Colonic mucosa (tissue), 4 donors: Measurements from ENCODE around the gene NMU. TPM values are rescaled to one million over a fixed set of nuclear protein-coding genes. Genes with fewer than 3 reads are reported as not detected.

Source experiments
- DNase-seq: peaks from one replicate; pipeline ENCODE4 v3.0.0-alpha.2; 2020
- H3K27ac ChIP-seq: fragments of 200-600 bp; one replicate; pipeline ENCODE4 v1.8.0; 2021
- H3K27me3 ChIP-seq: fragments of 200-600 bp; one replicate; pipeline ENCODE4 v1.8.0; 2021
- H3K36me3 ChIP-seq: fragments of 200-600 bp; one replicate; pipeline ENCODE4 v1.8.0; 2021
- H3K4me1 ChIP-seq: fragments of 200-600 bp; one replicate; pipeline ENCODE4 v1.8.0; 2021; ENCODE audit warnings: mild to moderate bottlenecking
- H3K4me3 ChIP-seq: fragments of 200-600 bp; one replicate; pipeline ENCODE4 v1.8.0; 2021
- H3K9ac ChIP-seq, 2 donors: one replicate each; pipeline ENCODE4 v1.7.0; 2013; ENCODE audit warnings: control low read depth in 2 of 2, low read depth in 2 of 2, low read length in 2 of 2
- H3K9me3 ChIP-seq: fragments of 200-600 bp; one replicate; pipeline ENCODE4 v1.8.0; 2021
- intact Hi-C: fragments of 100-400 bp; cut with DNase I; formaldehyde crosslinking; loops from one replicate; pipeline ENCODE4 v1.14.1; 2022
- total RNA-seq, 2 donors: library from RNA; stranded (reverse); fragmentation: NEBNext Ultra II Directional in 1 of 2; extraction: Animal tissue kit (Norgen Biotek cat#: 25700) in 1 of 2; gene quantifications; one replicate each; pipeline ENCODE4 v1.2.1, GENCODE V29; 2021
- TF ChIP-seq, protein P1 (sequence below): fragments of 200-600 bp; IDR thresholded peaks from one replicate; pipeline ENCODE4 v1.8.0; 2022; ENCODE audit warnings: antibody characterized with exemption, mild to moderate bottlenecking
- donor health status: healthy.
- donor health status: DM: no; HTN: no; CAD: no.
- donor health status: DM: no; HTN: no; CAD: no.

Gene NMU
- total RNA-seq, 2 donors from 2014 or later, result 0.66 to 1.9 TPM

DNA sequence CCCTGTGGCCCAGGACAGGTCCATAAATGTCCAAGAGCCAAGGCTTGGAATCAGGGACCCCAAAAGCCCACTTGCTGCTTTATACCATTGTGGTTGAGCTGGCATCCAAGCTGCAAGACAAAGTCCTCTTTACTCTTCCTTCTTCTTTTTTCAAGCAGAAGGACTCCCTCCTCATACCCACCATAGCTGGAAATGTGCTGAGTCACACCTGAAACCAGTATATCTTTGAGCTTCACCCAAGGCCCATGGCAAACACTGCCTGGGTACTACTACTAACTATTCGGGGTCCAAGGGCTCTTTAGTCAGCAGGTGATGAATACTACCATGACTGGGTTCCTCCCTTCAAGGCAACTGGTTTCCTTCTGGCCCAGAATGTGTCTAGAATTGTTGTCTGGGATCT is 37.3 kb upstream of the NMU start:
- no peaks in the 10 kb centered on the region for H3K27me3 ChIP-seq
- H3K4me1 ChIP-seq, result no peaks in the 10 kb centered on the region
- no peak overlapping the region for H3K4me3 ChIP-seq
- no peak overlapping the region for H3K27ac ChIP-seq
- no peaks in the 10 kb centered on the region for H3K9me3 ChIP-seq
- no peaks in the 10 kb centered on the region for H3K36me3 ChIP-seq
- intact Hi-C loops, result no loop called here
- TF ChIP-seq, protein P1, sequence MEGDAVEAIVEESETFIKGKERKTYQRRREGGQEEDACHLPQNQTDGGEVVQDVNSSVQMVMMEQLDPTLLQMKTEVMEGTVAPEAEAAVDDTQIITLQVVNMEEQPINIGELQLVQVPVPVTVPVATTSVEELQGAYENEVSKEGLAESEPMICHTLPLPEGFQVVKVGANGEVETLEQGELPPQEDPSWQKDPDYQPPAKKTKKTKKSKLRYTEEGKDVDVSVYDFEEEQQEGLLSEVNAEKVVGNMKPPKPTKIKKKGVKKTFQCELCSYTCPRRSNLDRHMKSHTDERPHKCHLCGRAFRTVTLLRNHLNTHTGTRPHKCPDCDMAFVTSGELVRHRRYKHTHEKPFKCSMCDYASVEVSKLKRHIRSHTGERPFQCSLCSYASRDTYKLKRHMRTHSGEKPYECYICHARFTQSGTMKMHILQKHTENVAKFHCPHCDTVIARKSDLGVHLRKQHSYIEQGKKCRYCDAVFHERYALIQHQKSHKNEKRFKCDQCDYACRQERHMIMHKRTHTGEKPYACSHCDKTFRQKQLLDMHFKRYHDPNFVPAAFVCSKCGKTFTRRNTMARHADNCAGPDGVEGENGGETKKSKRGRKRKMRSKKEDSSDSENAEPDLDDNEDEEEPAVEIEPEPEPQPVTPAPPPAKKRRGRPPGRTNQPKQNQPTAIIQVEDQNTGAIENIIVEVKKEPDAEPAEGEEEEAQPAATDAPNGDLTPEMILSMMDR, result no peak
- H3K9ac ChIP-seq, result no peak overlapping the region
- no peak for DNase-seq

DNA sequence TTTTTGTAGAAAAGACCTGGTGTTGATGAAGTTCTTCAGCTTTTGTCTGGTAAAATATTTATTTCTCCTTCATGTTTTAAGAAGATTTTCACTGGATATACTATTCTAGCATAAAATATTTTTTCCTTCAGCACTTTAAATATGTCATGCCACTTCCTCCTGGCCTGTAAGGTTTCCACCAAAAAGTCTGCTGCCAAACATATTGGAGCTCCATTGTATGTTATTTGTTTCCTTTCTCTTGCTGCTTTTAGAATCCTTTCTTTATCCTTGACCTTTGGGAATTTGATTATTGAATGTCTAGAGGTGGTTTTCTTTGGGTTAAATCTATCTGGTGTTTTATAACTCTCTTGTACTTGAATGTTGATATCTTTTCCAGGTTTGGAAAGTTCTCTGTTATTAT is 35.6 kb upstream of the NMU start:
- intact Hi-C loops, result no loop called here

DNA sequence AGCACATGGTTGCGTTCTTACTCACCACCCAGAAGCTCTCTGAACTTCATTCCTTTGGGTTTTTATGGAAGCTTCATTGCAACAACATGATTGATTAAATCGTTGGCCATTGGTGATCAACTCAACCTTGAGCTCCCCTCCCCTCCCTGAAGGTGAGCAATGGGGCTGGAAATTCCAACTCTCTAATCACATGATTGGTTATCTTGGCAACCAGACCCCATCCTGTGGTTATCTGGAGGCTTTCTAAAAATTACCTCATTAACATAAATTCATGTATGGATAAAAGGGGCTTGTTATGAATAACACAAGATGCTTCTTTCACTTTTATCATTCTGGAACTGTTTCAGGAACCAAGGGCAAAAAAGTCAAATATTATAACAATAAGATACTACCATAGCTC is 34.6 kb upstream of the NMU start:
- no peak overlapping the region for H3K9ac ChIP-seq
- H3K9me3 ChIP-seq, result no peaks in the 10 kb centered on the region
- no peak overlapping the region for H3K27ac ChIP-seq
- H3K4me3 ChIP-seq, result no peak overlapping the region
- TF ChIP-seq, protein P1, result no peak
- no peaks in the 10 kb centered on the region for H3K36me3 ChIP-seq
- intact Hi-C loops, result no loop called here
- no peak for DNase-seq
- no peaks in the 10 kb centered on the region for H3K27me3 ChIP-seq
- H3K4me1 ChIP-seq, result no peaks in the 10 kb centered on the region

More for the DNA sequence above, 35.6 kb upstream of the NMU start:
- Histone ChIP-seq H3K4me1 (no peaks in the 10 kb centered on the region), H3K4me3 (no peak overlapping the region), H3K36me3 (no peaks in the 10 kb centered on the region), H3K27me3 (no peaks in the 10 kb centered on the region), H3K27ac (no peak overlapping the region), H3K9ac (no peak overlapping the region), H3K9me3 (no peaks in the 10 kb centered on the region)
- no peak for DNase-seq
- TF ChIP-seq, protein P1, result no peak

DNA sequence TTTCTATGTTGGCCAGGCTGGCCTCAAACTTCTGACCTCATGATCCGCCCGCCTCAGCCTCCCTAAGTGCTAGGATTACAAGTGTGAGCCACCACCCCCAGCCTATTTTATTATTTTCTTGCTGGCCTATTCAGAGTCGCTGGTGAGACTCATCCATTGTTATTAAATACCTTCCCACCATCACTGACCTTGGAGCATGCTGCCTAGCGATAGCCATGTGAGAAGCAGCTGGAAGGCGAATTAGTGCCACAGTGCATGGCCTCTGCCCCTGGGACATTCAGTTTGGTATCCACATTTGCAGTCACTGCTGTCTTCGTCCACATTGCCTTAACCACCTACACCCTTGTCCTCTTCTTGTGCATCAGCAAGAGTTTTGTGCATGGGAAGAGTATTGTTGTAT is 32.4 kb upstream of the NMU start:
- intact Hi-C loops, result no loop called here

DNA sequence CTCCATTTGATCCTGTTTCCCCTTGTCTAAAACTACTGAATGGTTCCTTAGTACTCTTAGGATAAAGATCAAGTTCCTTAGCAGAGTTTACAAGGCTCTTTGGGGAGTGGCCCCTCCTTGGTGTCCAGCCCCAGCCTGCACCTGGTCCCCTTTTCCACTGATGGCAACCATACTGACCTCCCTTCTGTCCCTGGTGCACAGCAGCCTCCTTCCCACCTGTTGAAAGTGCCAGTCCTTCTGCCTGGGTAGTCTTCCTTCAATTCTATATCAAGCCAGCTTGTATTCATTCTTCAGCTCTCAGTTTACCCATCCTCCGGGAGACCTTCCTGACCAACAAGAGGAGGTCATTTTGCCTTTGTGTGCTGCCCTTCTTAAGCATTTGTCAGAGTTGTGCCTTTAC is 30.4 kb upstream of the NMU start:
- Histone ChIP-seq H3K27ac (no peak overlapping the region), H3K9ac (no peak overlapping the region), H3K9me3 (no peaks in the 10 kb centered on the region), H3K4me1 (no peaks in the 10 kb centered on the region), H3K27me3 (no peaks in the 10 kb centered on the region), H3K36me3 (no peaks in the 10 kb centered on the region), H3K4me3 (no peak overlapping the region)
- no peak for DNase-seq
- TF ChIP-seq, protein P1, result no peak
- intact Hi-C loops, result no loop called here

More for the DNA sequence above, 32.4 kb upstream of the NMU start:
- Histone ChIP-seq H3K9ac (no peak overlapping the region), H3K36me3 (no peaks in the 10 kb centered on the region), H3K27ac (no peak overlapping the region), H3K4me3 (no peak overlapping the region), H3K27me3 (no peaks in the 10 kb centered on the region), H3K4me1 (no peaks in the 10 kb centered on the region), H3K9me3 (no peaks in the 10 kb centered on the region)
- TF ChIP-seq, protein P1, result no peak
- no peak for DNase-seq

DNA sequence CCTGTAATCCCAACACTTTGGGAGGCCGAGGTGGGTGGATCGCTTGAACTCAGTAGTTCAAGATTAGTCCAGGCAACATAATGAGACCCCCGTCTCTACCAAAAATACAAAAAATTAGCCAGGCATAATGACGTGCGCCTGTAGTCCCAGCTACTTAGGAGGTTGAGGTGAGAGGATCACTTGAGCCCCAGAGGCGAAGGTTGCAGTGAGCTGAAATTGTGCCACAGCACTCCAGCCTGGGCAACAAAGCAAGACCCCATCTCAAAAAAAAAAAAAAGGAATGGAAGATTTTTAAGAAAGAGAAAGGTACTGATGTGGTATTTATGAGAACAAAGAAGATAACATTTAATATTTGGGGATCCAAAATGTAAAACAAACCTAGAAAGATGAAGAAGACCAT is 27.0 kb upstream of the NMU start:
- TF ChIP-seq, protein P1, result no peak
- no peak for DNase-seq
- no peaks in the 10 kb centered on the region for H3K4me1 ChIP-seq
- intact Hi-C loops, result no loop called here
- H3K9me3 ChIP-seq, result no peaks in the 10 kb centered on the region
- H3K27me3 ChIP-seq, result no peaks in the 10 kb centered on the region
- H3K9ac ChIP-seq, result no peak overlapping the region
- H3K27ac ChIP-seq, result no peak overlapping the region
- no peak overlapping the region for H3K4me3 ChIP-seq
- no peaks in the 10 kb centered on the region for H3K36me3 ChIP-seq
